OCI-LY3 (cell line): ENCODE data around the gene FAM120C.

Experiments
- EZH2phosphoT487 ChIP-seq: fragments of 200-600 bp; shearing (Covaris generic); IDR thresholded peaks from 2 replicates; pipeline ENCODE4 v1.6.1; 2018; ENCODE audit warnings: antibody characterized with exemption, mixed run types, low read depth
- TF ChIP-seq, protein P1 (sequence below): fragments of 200-600, 300-600 bp; sonication (generic); IDR thresholded peaks from 2 replicates; pipeline ENCODE4 v1.5.1; 2014; ENCODE audit warnings: antibody characterized with exemption, low read length, low read depth

GRCh38 chrX:54173791-54174190, 9.3 kb downstream of the FAM120C start:
- TF ChIP-seq, protein P1, sequence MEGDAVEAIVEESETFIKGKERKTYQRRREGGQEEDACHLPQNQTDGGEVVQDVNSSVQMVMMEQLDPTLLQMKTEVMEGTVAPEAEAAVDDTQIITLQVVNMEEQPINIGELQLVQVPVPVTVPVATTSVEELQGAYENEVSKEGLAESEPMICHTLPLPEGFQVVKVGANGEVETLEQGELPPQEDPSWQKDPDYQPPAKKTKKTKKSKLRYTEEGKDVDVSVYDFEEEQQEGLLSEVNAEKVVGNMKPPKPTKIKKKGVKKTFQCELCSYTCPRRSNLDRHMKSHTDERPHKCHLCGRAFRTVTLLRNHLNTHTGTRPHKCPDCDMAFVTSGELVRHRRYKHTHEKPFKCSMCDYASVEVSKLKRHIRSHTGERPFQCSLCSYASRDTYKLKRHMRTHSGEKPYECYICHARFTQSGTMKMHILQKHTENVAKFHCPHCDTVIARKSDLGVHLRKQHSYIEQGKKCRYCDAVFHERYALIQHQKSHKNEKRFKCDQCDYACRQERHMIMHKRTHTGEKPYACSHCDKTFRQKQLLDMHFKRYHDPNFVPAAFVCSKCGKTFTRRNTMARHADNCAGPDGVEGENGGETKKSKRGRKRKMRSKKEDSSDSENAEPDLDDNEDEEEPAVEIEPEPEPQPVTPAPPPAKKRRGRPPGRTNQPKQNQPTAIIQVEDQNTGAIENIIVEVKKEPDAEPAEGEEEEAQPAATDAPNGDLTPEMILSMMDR = no peak
- no peak for TF ChIP-seq EZH2phosphoT487
